Measurements from ENCODE around the gene ARID3A. TPM values are rescaled to one million over a fixed set of nuclear protein-coding genes. Genes with fewer than 3 reads are reported as not detected.
"Not testable (repeated sequence)": the region's sequence is repeated elsewhere in the genome, so short reads cannot be mapped to it uniquely, and the experiment has no call there.

ARID3A gene
- total RNA-seq, 1 donor from 2014 or later: 4.8 TPM

DNA sequence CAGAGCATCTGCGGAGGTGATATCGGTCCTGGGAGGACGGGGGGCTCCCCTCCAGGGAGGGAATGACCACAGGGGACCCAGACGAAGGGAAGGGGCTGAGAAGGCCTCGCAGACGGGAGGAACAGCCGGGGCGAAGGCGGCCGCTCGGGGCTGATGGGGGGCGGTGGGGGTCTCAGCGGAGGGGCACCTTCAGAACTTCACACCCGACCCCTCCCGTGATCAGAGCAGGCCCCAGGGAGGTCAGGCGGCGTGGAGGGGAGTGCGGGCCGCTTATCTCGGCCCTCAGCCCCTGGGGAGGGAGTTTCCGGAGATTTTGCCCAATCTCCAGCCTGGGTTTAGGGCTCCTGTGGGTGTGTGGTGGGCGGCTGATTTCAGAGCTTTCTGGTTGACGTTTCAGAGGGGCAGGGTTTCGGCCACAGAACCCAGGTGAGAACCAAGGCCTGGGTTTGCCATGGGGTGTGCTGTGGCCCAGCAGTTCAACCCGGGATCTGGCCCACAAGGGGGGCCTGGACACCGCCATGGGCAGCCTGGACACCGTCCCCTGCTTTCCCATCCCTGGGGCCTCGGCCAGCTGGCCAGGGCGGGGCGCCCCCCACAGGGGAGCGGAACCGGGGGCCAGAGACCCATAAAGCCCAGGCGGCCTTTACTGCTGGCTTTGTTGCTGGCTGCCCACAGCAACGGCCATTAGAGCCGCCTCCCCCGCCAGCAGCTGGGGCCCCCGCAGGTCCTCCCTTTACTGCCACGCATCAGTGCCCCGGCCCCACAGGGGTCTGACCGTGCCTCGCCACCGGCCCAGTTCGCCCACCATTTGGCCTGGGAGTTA, 29.0 kb downstream of the ARID3A start:
- H3K4me3 ChIP-seq: no peak overlapping the region
- H3K9me3 ChIP-seq (replicated peaks): no peaks in the 10 kb centered on the region
- intact Hi-C loops (cut with micrococcal nuclease): no loop called here
- no peaks in the 10 kb centered on the region for H3K27me3 ChIP-seq (ENCODE audit: low read depth)
- DNase-seq: no peak
- no peak for TF ChIP-seq CTCF (IDR thresholded peaks at IDR 0.05; ENCODE audit: borderline replicate concordance)
- H3K36me3 ChIP-seq: no peaks in the 10 kb centered on the region
- no peak overlapping the region for H3K27ac ChIP-seq (replicated peaks)
- peaks cover 12% of the 10 kb centered on the region for H3K4me1 ChIP-seq

- no peaks in the 10 kb centered on the region for H3K9me3 ChIP-seq (replicated peaks)
- TF ChIP-seq CTCF (IDR thresholded peaks at IDR 0.05; ENCODE audit: borderline replicate concordance): no peak
- no peak overlapping the region for H3K4me3 ChIP-seq
- intact Hi-C loops (cut with micrococcal nuclease): no loop called here
- no peaks in the 10 kb centered on the region for H3K36me3 ChIP-seq
- H3K27ac ChIP-seq (replicated peaks): no peak overlapping the region
- no peaks in the 10 kb centered on the region for H3K27me3 ChIP-seq (ENCODE audit: low read depth)
- peaks cover 12% of the 10 kb centered on the region for H3K4me1 ChIP-seq
- DNase-seq: no peak
These were observed 30.2 kb downstream of the ARID3A start for GRCh38 chr19:955803-956765.

- H3K4me3 ChIP-seq: no peak overlapping the region
- H3K4me1 ChIP-seq: peaks cover 12% of the 10 kb centered on the region
- H3K9me3 ChIP-seq (replicated peaks): no peaks in the 10 kb centered on the region
- intact Hi-C loops (cut with micrococcal nuclease): no loop called here
- no peak for TF ChIP-seq CTCF (IDR thresholded peaks at IDR 0.05; ENCODE audit: borderline replicate concordance)
- no peaks in the 10 kb centered on the region for H3K36me3 ChIP-seq
- no peak overlapping the region for H3K27ac ChIP-seq (replicated peaks)
- no peaks in the 10 kb centered on the region for H3K27me3 ChIP-seq (ENCODE audit: low read depth)
- no peak for DNase-seq
These were observed 31.1 kb downstream of the ARID3A start for GRCh38 chr19:956766-957440.

DNA sequence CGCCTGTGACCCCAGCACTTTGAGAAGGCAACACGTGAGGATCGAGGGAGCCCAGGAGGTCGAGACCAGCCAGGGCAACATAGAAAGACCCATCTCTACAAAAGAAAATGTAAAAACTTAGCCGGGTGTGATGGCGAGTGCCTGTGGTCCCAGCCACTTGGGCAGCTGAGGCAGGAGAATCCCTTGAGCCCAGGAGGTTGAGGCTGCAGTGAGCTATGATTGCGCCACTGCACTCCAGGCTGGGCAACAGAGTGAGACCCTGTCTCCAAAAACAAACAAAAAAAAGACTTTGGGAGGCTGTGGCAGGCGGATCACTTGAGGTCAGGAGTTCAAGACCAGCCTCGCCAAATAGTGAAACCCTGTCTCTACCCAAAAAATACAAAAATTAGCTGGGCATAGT, 31.7 kb downstream of the ARID3A start:
- H3K27ac ChIP-seq (replicated peaks); intact Hi-C loops (cut with micrococcal nuclease); DNase-seq; H3K9me3 ChIP-seq (replicated peaks); H3K27me3 ChIP-seq (ENCODE audit: low read depth); H3K36me3 ChIP-seq; H3K4me3 ChIP-seq: not testable (repeated sequence)
- peaks cover 10% of the 10 kb centered on the region for H3K4me1 ChIP-seq

DNA sequence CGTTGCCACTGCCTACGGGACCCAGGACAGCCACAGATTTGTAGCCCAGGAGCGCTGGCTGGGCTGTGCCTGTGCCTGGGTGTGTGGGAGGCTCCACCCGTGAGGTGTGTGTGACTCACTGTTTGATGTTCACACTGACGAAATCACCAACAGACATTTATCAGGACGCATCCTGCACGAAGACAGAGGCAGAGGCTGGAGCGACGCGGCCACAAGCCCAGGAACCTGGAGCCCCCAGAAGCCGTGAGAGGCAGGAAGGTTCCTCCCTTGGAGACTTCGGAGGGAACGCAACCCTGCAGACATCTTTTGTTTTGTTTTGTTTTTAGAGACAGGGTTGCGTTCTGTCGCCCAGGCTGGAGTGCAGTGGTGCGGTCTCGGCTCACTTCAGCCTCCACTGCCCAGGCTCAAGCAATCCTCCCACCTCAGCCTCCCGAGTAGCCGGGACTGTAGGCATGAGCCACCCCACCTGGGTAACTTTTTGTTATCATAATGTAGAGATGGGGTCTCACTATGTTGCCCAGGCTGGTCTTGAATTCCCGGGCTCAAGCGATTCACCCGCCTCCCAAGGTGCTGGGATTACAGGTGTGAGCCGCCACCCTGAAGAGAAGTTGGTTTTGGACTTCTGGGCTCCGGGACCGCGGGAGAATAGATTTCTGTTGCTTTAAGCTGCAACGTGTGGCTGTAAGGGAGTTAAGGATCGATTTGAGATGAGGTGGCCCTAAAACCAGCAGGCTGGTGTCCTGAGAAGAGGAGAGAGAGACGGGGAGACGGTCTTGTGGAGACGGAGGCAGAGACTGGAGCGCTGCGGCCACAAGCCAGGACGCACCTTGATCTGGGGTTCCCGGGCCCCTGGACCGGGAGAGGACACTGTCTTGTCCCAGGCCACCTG, 33.4 kb downstream of the ARID3A start:
- Histone ChIP-seq H3K36me3 (peaks cover under 1% of the 10 kb centered on the region), H3K9me3 (replicated peaks) (no peaks in the 10 kb centered on the region), H3K4me3 (no peak overlapping the region), H3K27me3 (ENCODE audit: low read depth) (no peaks in the 10 kb centered on the region), H3K4me1 (peaks cover 2% of the 10 kb centered on the region), H3K27ac (replicated peaks) (no peak overlapping the region)
- intact Hi-C loops (cut with micrococcal nuclease): no loop called here
- TF ChIP-seq CTCF (IDR thresholded peaks at IDR 0.05; ENCODE audit: borderline replicate concordance): no peak
- no peak for DNase-seq

Measured in left ventricle myocardium inferior (tissue), 1 donor.